GM12878 (cell line): ENCODE results near the gene SRRM5. TPM values are rescaled to one million over a fixed set of nuclear protein-coding genes. Genes with fewer than 3 reads are reported as not detected.
A peak's percentile ranks its signal among the peaks of the same experiment; 100 is the strongest.

Experiments used
- ATAC-seq: fragments of 200-7000 bp; cut with Tn5 transposase; 3 replicates; pipeline ENCODE4 v1.9.1; 2020; ENCODE audit warnings: mild to moderate bottlenecking, moderate library complexity
- BruUV-seq: library from RNA; stranded (reverse); fragments of 400-500 nt; replicated peaks from 2 replicates; lab custom pipeline; 2021; lab: Mats Ljungman, UMichigan
- CTCF ChIA-PET: fragments of 300-600 bp; sonication (Branson Sonifier 250); formaldehyde crosslinking; extraction: SDS; loops from one replicate; lab custom pipeline; 2021; ENCODE audit warnings: inconsistent platforms; lab: Yijun Ruan, JAX
- POLR2A ChIA-PET: fragments of 350-600 bp; formaldehyde crosslinking; extraction: SDS; loops from one replicate; lab custom pipeline; 2021; ENCODE audit warnings: inconsistent platforms; lab: Charles Lee
- RAD21 ChIA-PET: fragments of 300-600 bp; sonication (Branson Sonifier 250); formaldehyde crosslinking; loops from one replicate; lab custom pipeline; 2023; ENCODE audit warnings: antibody characterized with exemption; ENCODE audit not compliant: unreplicated experiment; lab: Charles Lee
- SMC1A ChIA-PET: fragments of 300-600 bp; sonication (Branson Sonifier 250); formaldehyde crosslinking; loops from one replicate; lab custom pipeline; 2023; ENCODE audit not compliant: unreplicated experiment, uncharacterized antibody; lab: Charles Lee
- DNase-seq: peaks from one replicate; pipeline ENCODE4 v3.0.0-alpha.2; 2011; ENCODE audit warnings: low read depth, low spot score
- FAIRE-seq: peaks from 3 replicates; lab custom pipeline; 2011; peaks lifted over from hg19 to GRCh38; lab: Jason Lieb, UNC
- H2AFZ ChIP-seq: 2 replicates; pipeline ENCODE4 v1.6.0; 2011; ENCODE audit warnings: low read depth, low read length, control low read depth; ENCODE audit not compliant: control insufficient read depth
- H3K27ac ChIP-seq: 2 replicates; pipeline ENCODE4 v1.5.1; 2011; ENCODE audit warnings: control low read depth; ENCODE audit not compliant: control insufficient read depth, insufficient read depth
- H3K27me3 ChIP-seq, 2 experiments: replicated peaks in 1 of 2; 2 replicates each; pipeline versions ENCODE4 v1.6.0 to v1.6.1; 2011; ENCODE audit warnings: low read length in 1 of 2; ENCODE audit not compliant: control insufficient read depth in 2 of 2, insufficient read depth in 2 of 2
- H3K36me3 ChIP-seq, 2 experiments: 2 replicates each; pipeline ENCODE4 v1.5.1; 2011; ENCODE audit warnings: low read length in 1 of 2; ENCODE audit not compliant: control insufficient read depth in 2 of 2, insufficient read depth in 2 of 2
- H3K4me1 ChIP-seq: 2 replicates; pipeline ENCODE4 v1.6.1; 2011; ENCODE audit warnings: mild to moderate bottlenecking, low read length, moderate library complexity, mixed read lengths; ENCODE audit not compliant: control insufficient read depth, insufficient read depth
- H3K4me2 ChIP-seq: 2 replicates; pipeline ENCODE4 v1.6.0; 2011; ENCODE audit warnings: control low read depth; ENCODE audit not compliant: control insufficient read depth, insufficient read depth
- H3K4me3 ChIP-seq: fragments of 200-600 bp; sonication (generic); 2 replicates; pipeline ENCODE4 v1.5.1; 2016
- H3K79me2 ChIP-seq: 2 replicates; pipeline ENCODE4 v1.6.0; 2011; ENCODE audit warnings: low read length; ENCODE audit not compliant: control insufficient read depth, insufficient read depth
- H3K9ac ChIP-seq: 2 replicates; pipeline ENCODE4 v1.8.0; 2011; ENCODE audit warnings: low read length, control low read depth, mixed read lengths; ENCODE audit not compliant: control insufficient read depth, insufficient read depth
- H3K9me3 ChIP-seq: replicated peaks from 3 replicates; pipeline ENCODE4 v1.5.1; 2011; ENCODE audit warnings: mild to moderate bottlenecking, low read length; ENCODE audit not compliant: control insufficient read depth, insufficient read depth
- H4K20me1 ChIP-seq: 2 replicates; pipeline ENCODE4 v1.6.0; 2011; ENCODE audit not compliant: control insufficient read depth, insufficient read depth
- CREB1 ChIP-seq: IDR thresholded peaks from 2 replicates; pipeline ENCODE4 v1.6.1; 2012; ENCODE audit warnings: low read depth, mild to moderate bottlenecking, inconsistent platforms
- EED ChIP-seq: sonication (generic); IDR thresholded peaks from 2 replicates; pipeline ENCODE4 v1.6.1; 2016; ENCODE audit warnings: antibody characterized with exemption, low read depth
- ETV6 ChIP-seq, 2 experiments: fragments of 450-650 bp in 1 of 2; IDR thresholded peaks in 1 of 2; conservative IDR thresholded peaks in 1 of 2; 2 replicates each; pipeline ENCODE4 v1.6.1; 2014; ENCODE audit warnings: antibody characterized with exemption in 1 of 2, borderline replicate concordance in 1 of 2, low read depth in 1 of 2, mild to moderate bottlenecking in 1 of 2, moderate library complexity in 1 of 2
- IKZF1 ChIP-seq: fragments of 450-650 bp; conservative IDR thresholded peaks from 2 replicates; pipeline ENCODE4 v1.6.1; 2017; ENCODE audit warnings: antibody characterized with exemption, mild to moderate bottlenecking
- IKZF2 ChIP-seq, 2 experiments: fragments of 450-650 bp; IDR thresholded peaks; 2 replicates each; pipeline ENCODE4 v1.6.1; 2017; ENCODE audit warnings: mild to moderate bottlenecking in 2 of 2, moderate library complexity in 2 of 2
- JUNB ChIP-seq: IDR thresholded peaks from 2 replicates; pipeline ENCODE4 v1.6.1; 2016; ENCODE audit warnings: antibody characterized with exemption, mild to moderate bottlenecking
- NBN ChIP-seq: fragments of 450-650 bp; IDR thresholded peaks from 2 replicates; pipeline ENCODE4 v1.6.1; 2016
- NFYB ChIP-seq: IDR thresholded peaks from 2 replicates; pipeline ENCODE4 v1.6.1; 2011; ENCODE audit warnings: low read depth, mild to moderate bottlenecking, low read length, improper control_type of control experiment, moderate library complexity; ENCODE audit not compliant: insufficient read depth
- PAX5 ChIP-seq: IDR thresholded peaks from 2 replicates; pipeline ENCODE4 v1.6.1; 2011; ENCODE audit warnings: low read depth, low read length, borderline replicate concordance
- POU2F2 ChIP-seq: IDR thresholded peaks from 3 replicates; pipeline ENCODE4 v1.6.1; 2011; ENCODE audit warnings: low read depth, mild to moderate bottlenecking, low read length, borderline replicate concordance
- RBBP5 ChIP-seq: fragments of 200-600 bp; sonication (generic); conservative IDR thresholded peaks from 2 replicates; pipeline ENCODE4 v1.6.1; 2016
- RUNX3 ChIP-seq: IDR thresholded peaks from 2 replicates; pipeline ENCODE4 v1.6.1; 2012; ENCODE audit warnings: low read length, inconsistent platforms
- SMAD1 ChIP-seq: fragments of 450-650 bp; IDR thresholded peaks from 2 replicates; pipeline ENCODE4 v1.6.1; 2018; ENCODE audit warnings: mild to moderate bottlenecking, low read depth; ENCODE audit not compliant: partially characterized antibody
- SPI1 ChIP-seq: IDR thresholded peaks from 2 replicates; pipeline ENCODE4 v1.6.1; 2011; ENCODE audit warnings: low read depth, mild to moderate bottlenecking, low read length, moderate library complexity, borderline replicate concordance; ENCODE audit not compliant: insufficient read depth
- TCF3 ChIP-seq: IDR thresholded peaks from 2 replicates; pipeline ENCODE4 v1.6.1; 2012; ENCODE audit warnings: low read depth, mild to moderate bottlenecking, low read length, borderline replicate concordance; ENCODE audit not compliant: insufficient read depth
- WGBS: methylation state at CpG from one replicate; pipeline ENCODE4 v1.1.6; 2016; ENCODE audit warnings: low lambda C conversion rate; ENCODE audit not compliant: insufficient replicate concordance, insufficient coverage; ENCODE audit errors: missing lambda C conversion rate; 5-methylcytosine and 5-hydroxymethylcytosine counted together
- in situ Hi-C: fragments of 300-500 bp; cut with MboI; formaldehyde crosslinking; loops from 9 replicates; pipeline ENCODE4 v1.14.3; 2018; ENCODE audit warnings: mixed read lengths
- intact Hi-C: fragments of 100-400 bp; cut with micrococcal nuclease; formaldehyde crosslinking; loops from one replicate; pipeline ENCODE4 v1.14.2; 2022; ENCODE audit not compliant: unreplicated experiment
- polyA plus RNA-seq, 11 experiments: library from polyadenylated mRNA; depleted of rRNA in 4 of 11; unstranded in 6 of 11; stranded (reverse) in 5 of 11; fragments of >200 nt; fragmentation: Nextera tagmentation in 4 of 11; fragmentation: Illumina TruSeq in 1 of 11; extraction: Ambion mirVana in 4 of 11; extraction: Trizol in 1 of 11; gene quantifications; 1 replicate in 1 of 11; 2 replicates in 10 of 11; pipeline versions ENCODE4 v1.2.1 to v1.2.3, GENCODE V29; 2011 to 2016; ENCODE audit warnings: inconsistent platforms in 2 of 11, missing spikeins in 2 of 11, low read depth in 1 of 11
- total RNA-seq, 4 experiments: library from RNA; depleted of rRNA in 3 of 4; stranded (reverse); fragments of >200 nt in 3 of 4; fragmentation: Illumina TruSeq in 1 of 4; extraction: Trizol in 1 of 4; gene quantifications; 2 replicates each; pipeline versions ENCODE4 v1.2.1 to v1.2.3, GENCODE V29; 2013 to 2021
- TF ChIP-seq, protein P1 (sequence below): IDR thresholded peaks from 2 replicates; pipeline ENCODE4 v1.6.1; 2012; ENCODE audit warnings: improper control_type of control experiment, low read depth, low read length; ENCODE audit not compliant: insufficient replicate concordance

The SRRM5 gene
- total and polyA plus RNA-seq, 10 of the 15 experiments (the other 5 are each of a cell fraction or from before 2014, with no cell fraction given), result 0.06 to 0.38 (median 0.24) TPM; not detected in 2

DNA sequence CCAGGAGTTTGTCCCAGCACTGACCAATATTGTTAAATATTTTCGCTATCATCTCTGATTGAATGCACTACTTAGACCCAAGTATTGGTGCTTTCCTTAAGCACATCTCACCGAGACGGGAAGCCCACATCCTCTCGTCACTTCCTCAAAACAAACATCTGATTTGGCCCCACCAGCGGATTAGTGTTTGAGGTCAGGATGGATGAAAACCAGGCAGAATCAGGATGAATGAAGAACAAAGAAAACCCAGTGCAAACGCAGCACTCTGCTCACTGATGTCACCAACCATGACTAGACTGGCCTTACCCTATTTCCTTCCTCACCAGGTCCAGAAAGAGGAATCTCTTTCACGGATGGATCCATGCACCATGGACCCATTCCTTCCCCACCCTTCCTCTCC, 52.1 kb downstream of the SRRM5 start:
- intact Hi-C loops (no loop called here), in situ Hi-C loops (no loop called here)
- Histone ChIP-seq H3K9ac (no peak overlapping the region), H3K4me3 (no peak overlapping the region), H3K79me2 (no peaks in the 10 kb centered on the region), H4K20me1 (no peaks in the 10 kb centered on the region), H3K9me3 (no peaks in the 10 kb centered on the region), H3K27ac (peak overlapping the region; percentile 45; the same call in 1 of the 2 replicates), H2AFZ (no peak overlapping the region; the same call in 1 of the 2 replicates), H3K36me3 (no peaks in the 10 kb centered on the region), H3K4me1 (peaks cover 14% of the 10 kb centered on the region), H3K4me2 (peak overlapping the region; percentile 50; the same call in 1 of the 2 replicates), H3K27me3 (no peaks in the 10 kb centered on the region)
- FAIRE-seq (peak; percentile 66), DNase-seq (peak; percentile 35), ATAC-seq (no peak)
- ChIA-PET POLR2A (interaction anchor here (0.8 kb wide), 1 partner anchor 69 kb away, joined by 3 read pairs; the partner anchor contains the start of gene IRGQ), RAD21 (interaction anchor here (0.6 kb wide), 1 partner anchor 217 kb away, joined by 3 read pairs; no protein-coding TSS in a partner anchor), CTCF (no interaction called here), SMC1A (interaction anchor here (1.9 kb wide), 1 partner anchor 144 kb away, joined by 7 read pairs; no protein-coding TSS in a partner anchor)
- 2% methylated on average over 7 of the region's 7 CpGs for WGBS
- BruUV-seq, result no TSS peak
- peak; percentile 40 to 52; a peak in 2 of 4 replicates for TF ChIP-seq IKZF2 (IDR thresholded peaks at IDR 0.05)
- peak; percentile 79 for TF ChIP-seq EED
- TF ChIP-seq JUNB, result no peak
- TF ChIP-seq PAX5, result 0 out of 2 replicates have a peak, but pooled peaks have one; percentile 6
- TF ChIP-seq SPI1, result peak; percentile 90
- TF ChIP-seq SMAD1, result no peak
- TF ChIP-seq RBBP5, result no peak
- TF ChIP-seq, protein P1, sequence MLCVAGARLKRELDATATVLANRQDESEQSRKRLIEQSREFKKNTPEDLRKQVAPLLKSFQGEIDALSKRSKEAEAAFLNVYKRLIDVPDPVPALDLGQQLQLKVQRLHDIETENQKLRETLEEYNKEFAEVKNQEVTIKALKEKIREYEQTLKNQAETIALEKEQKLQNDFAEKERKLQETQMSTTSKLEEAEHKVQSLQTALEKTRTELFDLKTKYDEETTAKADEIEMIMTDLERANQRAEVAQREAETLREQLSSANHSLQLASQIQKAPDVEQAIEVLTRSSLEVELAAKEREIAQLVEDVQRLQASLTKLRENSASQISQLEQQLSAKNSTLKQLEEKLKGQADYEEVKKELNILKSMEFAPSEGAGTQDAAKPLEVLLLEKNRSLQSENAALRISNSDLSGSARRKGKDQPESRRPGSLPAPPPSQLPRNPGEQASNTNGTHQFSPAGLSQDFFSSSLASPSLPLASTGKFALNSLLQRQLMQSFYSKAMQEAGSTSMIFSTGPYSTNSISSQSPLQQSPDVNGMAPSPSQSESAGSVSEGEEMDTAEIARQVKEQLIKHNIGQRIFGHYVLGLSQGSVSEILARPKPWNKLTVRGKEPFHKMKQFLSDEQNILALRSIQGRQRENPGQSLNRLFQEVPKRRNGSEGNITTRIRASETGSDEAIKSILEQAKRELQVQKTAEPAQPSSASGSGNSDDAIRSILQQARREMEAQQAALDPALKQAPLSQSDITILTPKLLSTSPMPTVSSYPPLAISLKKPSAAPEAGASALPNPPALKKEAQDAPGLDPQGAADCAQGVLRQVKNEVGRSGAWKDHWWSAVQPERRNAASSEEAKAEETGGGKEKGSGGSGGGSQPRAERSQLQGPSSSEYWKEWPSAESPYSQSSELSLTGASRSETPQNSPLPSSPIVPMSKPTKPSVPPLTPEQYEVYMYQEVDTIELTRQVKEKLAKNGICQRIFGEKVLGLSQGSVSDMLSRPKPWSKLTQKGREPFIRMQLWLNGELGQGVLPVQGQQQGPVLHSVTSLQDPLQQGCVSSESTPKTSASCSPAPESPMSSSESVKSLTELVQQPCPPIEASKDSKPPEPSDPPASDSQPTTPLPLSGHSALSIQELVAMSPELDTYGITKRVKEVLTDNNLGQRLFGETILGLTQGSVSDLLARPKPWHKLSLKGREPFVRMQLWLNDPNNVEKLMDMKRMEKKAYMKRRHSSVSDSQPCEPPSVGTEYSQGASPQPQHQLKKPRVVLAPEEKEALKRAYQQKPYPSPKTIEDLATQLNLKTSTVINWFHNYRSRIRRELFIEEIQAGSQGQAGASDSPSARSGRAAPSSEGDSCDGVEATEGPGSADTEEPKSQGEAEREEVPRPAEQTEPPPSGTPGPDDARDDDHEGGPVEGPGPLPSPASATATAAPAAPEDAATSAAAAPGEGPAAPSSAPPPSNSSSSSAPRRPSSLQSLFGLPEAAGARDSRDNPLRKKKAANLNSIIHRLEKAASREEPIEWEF, result no peak
- 0 out of 3 replicates have a peak, but pooled peaks have one; percentile 19 for TF ChIP-seq POU2F2
- TF ChIP-seq NFYB, result no peak
- no peak for TF ChIP-seq NBN
- TF ChIP-seq ETV6 (conservative IDR thresholded peaks at IDR 0.05 in 1 of 2, IDR thresholded peaks at IDR 0.05 in 1 of 2; ENCODE audit: borderline replicate concordance in 1 of 2, low read depth in 1 of 2), result peak in 1 of 2 experiments; percentile 41; a peak in 1 of 4 replicates
- peak; percentile 58 for TF ChIP-seq CREB1
- TF ChIP-seq TCF3, result no peak
- peak; percentile 42 for TF ChIP-seq IKZF1
- TF ChIP-seq RUNX3, result peak; percentile 78
